HEK293 (cell line): Measurements from ENCODE around the gene METAP1D.

Experiments
- BCL6B ChIP-seq: fragments of 450-650 bp; formaldehyde crosslinking; IDR thresholded peaks from 2 replicates; pipeline ENCODE4 v1.5.1; 2017; ENCODE audit warnings: missing biosample characterization, missing genetic modification characterization
- HOXD13 ChIP-seq: sonication (generic); formaldehyde crosslinking; IDR thresholded peaks from 2 replicates; pipeline ENCODE4 v1.8.0; 2022; ENCODE audit warnings: missing genetic modification reagents, borderline replicate concordance
- INSM2 ChIP-seq: fragments of 450-650 bp; formaldehyde crosslinking; IDR thresholded peaks from 2 replicates; pipeline ENCODE4 v1.5.1; 2016; ENCODE audit warnings: missing biosample characterization, missing genetic modification characterization
- KLF10 ChIP-seq: fragments of 450-650 bp; IDR thresholded peaks from 2 replicates; pipeline ENCODE4 v1.5.1; 2018; ENCODE audit warnings: missing biosample characterization, mild to moderate bottlenecking, missing genetic modification characterization
- MZF1 ChIP-seq: fragments of 450-650 bp; formaldehyde crosslinking; IDR thresholded peaks from 2 replicates; pipeline ENCODE4 v1.5.1; 2017; ENCODE audit warnings: missing biosample characterization, missing genetic modification characterization, borderline replicate concordance
- PATZ1 ChIP-seq: fragments of 450-650 bp; formaldehyde crosslinking; IDR thresholded peaks from 2 replicates; pipeline ENCODE4 v1.5.1; 2016; ENCODE audit warnings: missing biosample characterization, missing genetic modification characterization
- PBX3 ChIP-seq: sonication (generic); formaldehyde crosslinking; IDR thresholded peaks from 2 replicates; pipeline ENCODE4 v1.8.1; 2022; ENCODE audit warnings: mild to moderate bottlenecking, moderate library complexity, missing genetic modification reagents
- PRDM1 ChIP-seq: fragments of 450-650 bp; formaldehyde crosslinking; IDR thresholded peaks from 2 replicates; pipeline ENCODE4; 2016; ENCODE audit warnings: missing biosample characterization, missing genetic modification characterization
- PRDM4 ChIP-seq: fragments of 450-650 bp; formaldehyde crosslinking; IDR thresholded peaks from 2 replicates; pipeline ENCODE4 v1.5.1; 2017; ENCODE audit warnings: missing biosample characterization, missing genetic modification characterization
- RBAK ChIP-seq: fragments of 450-650 bp; formaldehyde crosslinking; IDR thresholded peaks from 2 replicates; pipeline ENCODE4 v1.5.1; 2016; ENCODE audit warnings: missing biosample characterization, missing genetic modification characterization
- WT1 ChIP-seq: fragments of 450-650 bp; formaldehyde crosslinking; IDR thresholded peaks from 2 replicates; pipeline ENCODE4 v1.5.1; 2016; ENCODE audit warnings: missing biosample characterization, missing genetic modification characterization
- ZBTB20 ChIP-seq: fragments of 450-650 bp; formaldehyde crosslinking; IDR thresholded peaks from 2 replicates; pipeline ENCODE4 v1.5.1; 2016; ENCODE audit warnings: missing biosample characterization, missing genetic modification characterization
- ZIC2 ChIP-seq: fragments of 450-650 bp; formaldehyde crosslinking; IDR thresholded peaks from 2 replicates; pipeline ENCODE4 v1.5.1; 2016; ENCODE audit warnings: missing biosample characterization, missing genetic modification characterization
- ZNF174 ChIP-seq: fragments of 450-650 bp; formaldehyde crosslinking; IDR thresholded peaks from 2 replicates; pipeline ENCODE4 v1.5.0; 2017; ENCODE audit warnings: missing biosample characterization, mild to moderate bottlenecking, missing genetic modification characterization
- ZNF2 ChIP-seq: fragments of 450-650 bp; formaldehyde crosslinking; IDR thresholded peaks from 2 replicates; pipeline ENCODE4 v1.5.1; 2016; ENCODE audit warnings: missing biosample characterization, missing genetic modification characterization
- ZNF26 ChIP-seq: fragments of 450-650 bp; formaldehyde crosslinking; IDR thresholded peaks from 2 replicates; pipeline ENCODE4 v1.5.1; 2016; ENCODE audit warnings: missing biosample characterization, missing genetic modification characterization
- ZNF266 ChIP-seq: fragments of 450-650 bp; formaldehyde crosslinking; IDR thresholded peaks from 2 replicates; pipeline ENCODE4 v1.5.1; 2016; ENCODE audit warnings: missing biosample characterization, missing genetic modification characterization, low read depth
- ZNF302 ChIP-seq: fragments of 450-650 bp; formaldehyde crosslinking; IDR thresholded peaks from 2 replicates; pipeline ENCODE4 v1.5.1; 2016; ENCODE audit warnings: missing biosample characterization, missing genetic modification characterization, low read depth
- ZNF341 ChIP-seq: fragments of 450-650 bp; formaldehyde crosslinking; IDR thresholded peaks from 2 replicates; pipeline ENCODE4; 2016; ENCODE audit warnings: low read depth, missing biosample characterization, missing genetic modification characterization
- ZNF394 ChIP-seq: fragments of 450-650 bp; formaldehyde crosslinking; IDR thresholded peaks from 2 replicates; pipeline ENCODE4 v1.5.1; 2016; ENCODE audit warnings: missing biosample characterization, missing genetic modification characterization, mild to moderate bottlenecking, moderate library complexity, borderline replicate concordance
- ZNF404 ChIP-seq: fragments of 450-650 bp; formaldehyde crosslinking; IDR thresholded peaks from 2 replicates; pipeline ENCODE4 v1.5.1; 2017; ENCODE audit warnings: missing biosample characterization, missing genetic modification characterization
- ZNF423 ChIP-seq: fragments of 450-650 bp; formaldehyde crosslinking; IDR thresholded peaks from 2 replicates; pipeline ENCODE4 v1.5.1; 2016; ENCODE audit warnings: missing biosample characterization, missing genetic modification characterization
- ZNF514 ChIP-seq: fragments of 450-650 bp; formaldehyde crosslinking; IDR thresholded peaks from 2 replicates; pipeline ENCODE4 v1.5.1; 2016; ENCODE audit warnings: missing biosample characterization, missing genetic modification characterization
- ZNF521 ChIP-seq: fragments of 450-650 bp; formaldehyde crosslinking; IDR thresholded peaks from 2 replicates; pipeline ENCODE4 v1.5.1; 2017; ENCODE audit warnings: missing biosample characterization, mild to moderate bottlenecking, missing genetic modification characterization
- ZNF555 ChIP-seq: fragments of 450-650 bp; formaldehyde crosslinking; conservative IDR thresholded peaks from 2 replicates; pipeline ENCODE4 v1.5.1; 2017; ENCODE audit warnings: missing biosample characterization, mild to moderate bottlenecking, missing genetic modification characterization, inconsistent platforms
- ZNF560 ChIP-seq: fragments of 450-650 bp; formaldehyde crosslinking; IDR thresholded peaks from 2 replicates; pipeline ENCODE4 v1.5.1; 2017; ENCODE audit warnings: missing biosample characterization, missing genetic modification characterization, borderline replicate concordance
- ZNF623 ChIP-seq: fragments of 450-650 bp; formaldehyde crosslinking; IDR thresholded peaks from 2 replicates; pipeline ENCODE4 v1.5.1; 2016; ENCODE audit warnings: missing biosample characterization, missing genetic modification characterization
- ZNF660 ChIP-seq: fragments of 450-650 bp; IDR thresholded peaks from 2 replicates; pipeline ENCODE4 v1.5.1; 2018; ENCODE audit warnings: missing biosample characterization, mild to moderate bottlenecking, missing genetic modification characterization
- ZNF747 ChIP-seq: fragments of 450-650 bp; formaldehyde crosslinking; IDR thresholded peaks from 2 replicates; pipeline ENCODE4 v1.5.1; 2016; ENCODE audit warnings: missing biosample characterization, missing genetic modification characterization
- ZNF792 ChIP-seq: fragments of 450-650 bp; formaldehyde crosslinking; IDR thresholded peaks from 2 replicates; pipeline ENCODE4 v1.5.1; 2016; ENCODE audit warnings: missing biosample characterization, missing genetic modification characterization

METAP1D gene

GRCh38 chr2:172084645-172085459, 85.1 kb downstream of the METAP1D start (continued):
- no peak for TF ChIP-seq RBAK (tag by site-specific recombination)
- no peak for TF ChIP-seq ZNF521 (tag by site-specific recombination)
- peak; percentile 75; the same call in 1 of the 2 replicates for TF ChIP-seq ZNF394 (tag by site-specific recombination)
- no peak for TF ChIP-seq INSM2 (tag by site-specific recombination)
- peak; percentile 36; the same call in 1 of the 2 replicates for TF ChIP-seq MZF1 (tag by site-specific recombination)
- peak; percentile 10; the same call in 1 of the 2 replicates for TF ChIP-seq ZNF423 (tag by site-specific recombination)
- TF ChIP-seq ZNF174 (tag by site-specific recombination): no peak
- TF ChIP-seq ZBTB20 (tag by site-specific recombination): peak; percentile 68; the same call in 1 of the 2 replicates
- TF ChIP-seq BCL6B (tag by site-specific recombination): no peak
- no peak for TF ChIP-seq ZNF792 (tag by site-specific recombination)
- TF ChIP-seq ZNF404 (tag by site-specific recombination): no peak
- TF ChIP-seq ZNF341 (tag by site-specific recombination): peak; percentile 36; the same call in 1 of the 2 replicates
- TF ChIP-seq ZNF660 (tag by site-specific recombination): 0 out of 2 replicates have a peak, but pooled peaks have one; percentile 19
- no peak for TF ChIP-seq ZNF26 (tag by site-specific recombination)
- TF ChIP-seq ZNF266 (tag by site-specific recombination): no peak
- TF ChIP-seq ZIC2 (tag by site-specific recombination): 0 out of 2 replicates have a peak, but pooled peaks have one; percentile 4
- TF ChIP-seq PRDM4: 0 out of 2 replicates have a peak, but pooled peaks have one; percentile 30
- no peak for TF ChIP-seq PBX3 (CRISPR knock-in tag)
- no peak for TF ChIP-seq ZNF560 (tag by site-specific recombination)
- TF ChIP-seq ZNF747 (tag by site-specific recombination): no peak
- TF ChIP-seq PATZ1 (tag by site-specific recombination): peak; percentile 80; the same call in 1 of the 2 replicates
- no peak; the same call in 1 of the 2 replicates for TF ChIP-seq KLF10
- no peak for TF ChIP-seq ZNF2 (tag by site-specific recombination)
- TF ChIP-seq ZNF302 (tag by site-specific recombination): no peak
- TF ChIP-seq HOXD13: no peak
- TF ChIP-seq PRDM1 (tag by site-specific recombination): no peak
- no peak for TF ChIP-seq ZNF514 (tag by site-specific recombination)
- peak; percentile 88 for TF ChIP-seq WT1 (tag by site-specific recombination)
- TF ChIP-seq ZNF623: no peak; the same call in 1 of the 2 replicates
- no peak for TF ChIP-seq ZNF555 (tag by site-specific recombination)
